Ascending aorta (tissue), 2 donors: ENCODE data around the gene TLCD5. TPM values are rescaled to one million over a fixed set of nuclear protein-coding genes. Genes with fewer than 3 reads are reported as not detected.

Source experiments
- DNase-seq, 2 donors: peaks; one replicate each; pipeline ENCODE4 v3.0.0-alpha.2; 2019; ENCODE audit warnings: low spot score in 2 of 2
- H3K27ac ChIP-seq, 2 donors: fragments of 200-600 bp; sonication (generic); one replicate each; pipeline ENCODE4 v1.5.1; 2016 to 2017; ENCODE audit warnings: mild to moderate bottlenecking in 1 of 2
- H3K27me3 ChIP-seq: fragments of 200-600 bp; sonication (generic); one replicate; pipeline ENCODE4 v1.5.1; 2017
- H3K36me3 ChIP-seq, 2 donors: fragments of 200-600 bp; sonication (generic); one replicate each; pipeline ENCODE4 v1.5.1; 2016
- H3K4me1 ChIP-seq, 2 donors: fragments of 200-600 bp; sonication (generic); one replicate each; pipeline ENCODE4 v1.5.1; 2016 to 2017; ENCODE audit warnings: mild to moderate bottlenecking in 1 of 2
- H3K4me3 ChIP-seq, 2 donors: fragments of 200-600 bp; sonication (generic); one replicate each; pipeline ENCODE4 v1.5.1; 2016 to 2017; ENCODE audit warnings: mild to moderate bottlenecking in 1 of 2
- H3K9me3 ChIP-seq, 2 donors: fragments of 200-600 bp; sonication (generic); one replicate each; pipeline ENCODE4 v1.5.1; 2016
- CTCF ChIP-seq, 3 experiments: fragments of 200-600 bp in 2 of 3; fragments of 450-650 bp in 1 of 3; sonication (generic) in 2 of 3; IDR thresholded peaks; one replicate each; pipeline ENCODE4 v1.5.1; 2016 to 2019; ENCODE audit warnings: antibody characterized with exemption in 3 of 3, mild to moderate bottlenecking in 1 of 3, moderate library complexity in 1 of 3
- intact Hi-C: fragments of 100-400 bp; cut with DNase I; formaldehyde crosslinking; loops from one replicate; pipeline ENCODE4 v1.15.1; 2023
- total RNA-seq: library from RNA; depleted of rRNA; stranded (reverse); fragments of >200 nt; gene quantifications from one replicate; pipeline ENCODE4 v1.1.0, GENCODE V29; 2016

The TLCD5 gene
- total RNA-seq, 1 donor from 2014 or later: 8.4 TPM

- no peak for DNase-seq
- intact Hi-C loops: no loop called here
- Histone ChIP-seq H3K4me1 (peaks cover 10 to 64% of the 10 kb centered on the region in 2 donors), H3K27ac (no peak overlapping the region), H3K4me3 (no peak overlapping the region), H3K27me3 (no peaks in the 10 kb centered on the region), H3K36me3 (no peaks in the 10 kb centered on the region), H3K9me3 (no peaks in the 10 kb centered on the region)
- TF ChIP-seq CTCF (IDR thresholded peaks at IDR 0.05): no peak
Measured at GRCh38 chr11:120343429-120343828, 18.3 kb downstream of the TLCD5 start.

GRCh38 chr11:120344302-120345004 lies 19.4 kb downstream of the TLCD5 start:
- no peak overlapping the region for H3K27ac ChIP-seq
- H3K9me3 ChIP-seq: no peaks in the 10 kb centered on the region
- peaks cover 10 to 62% of the 10 kb centered on the region in 2 donors for H3K4me1 ChIP-seq
- H3K4me3 ChIP-seq: no peak overlapping the region
- no peak for TF ChIP-seq CTCF (IDR thresholded peaks at IDR 0.05)
- intact Hi-C loops: loop anchor here (5.0 kb wide), 1 partner anchor 58 kb away; no protein-coding TSS in a partner anchor
- H3K36me3 ChIP-seq: no peaks in the 10 kb centered on the region
- no peak for DNase-seq
- no peaks in the 10 kb centered on the region for H3K27me3 ChIP-seq

GRCh38 chr11:120346233-120346632 lies 21.1 kb downstream of the TLCD5 start:
- H3K4me3 ChIP-seq: no peak overlapping the region
- no peaks in the 10 kb centered on the region for H3K9me3 ChIP-seq
- intact Hi-C loops: loop anchor here (5.0 kb wide), 1 partner anchor 56 kb away; no protein-coding TSS in a partner anchor
- peaks cover 7 to 58% of the 10 kb centered on the region in 2 donors for H3K4me1 ChIP-seq
- H3K36me3 ChIP-seq: no peaks in the 10 kb centered on the region
- H3K27ac ChIP-seq: no peak overlapping the region
- no peaks in the 10 kb centered on the region for H3K27me3 ChIP-seq
- no peak for TF ChIP-seq CTCF (IDR thresholded peaks at IDR 0.05)
- no peak for DNase-seq

GRCh38 chr11:120350637-120351036 lies 25.5 kb downstream of the TLCD5 start:
- DNase-seq: no peak
- Histone ChIP-seq H3K36me3 (no peaks in the 10 kb centered on the region), H3K4me1 (peaks cover 3 to 31% of the 10 kb centered on the region in 2 donors), H3K9me3 (no peaks in the 10 kb centered on the region), H3K27ac (no peak overlapping the region), H3K27me3 (no peaks in the 10 kb centered on the region), H3K4me3 (no peak overlapping the region)
- intact Hi-C loops: no loop called here
- TF ChIP-seq CTCF (IDR thresholded peaks at IDR 0.05): no peak

GRCh38 chr11:120352405-120352804 lies 27.3 kb downstream of the TLCD5 start:
- DNase-seq: no peak
- no peak overlapping the region for H3K27ac ChIP-seq

More at GRCh38 chr11:120352405-120352804, 27.3 kb downstream of the TLCD5 start:
- H3K4me3 ChIP-seq: no peak overlapping the region
- intact Hi-C loops: no loop called here
- no peaks in the 10 kb centered on the region for H3K9me3 ChIP-seq
- H3K36me3 ChIP-seq: no peaks in the 10 kb centered on the region
- TF ChIP-seq CTCF (IDR thresholded peaks at IDR 0.05): no peak
- peaks cover 0 to 20% of the 10 kb centered on the region in 2 donors for H3K4me1 ChIP-seq
- no peaks in the 10 kb centered on the region for H3K27me3 ChIP-seq
